NCI-H128 (cell line): Measurements from ENCODE around the gene BCAS1.
"Not testable (repeated sequence)": the region's sequence is repeated elsewhere in the genome, so short reads cannot be mapped to it uniquely, and the experiment has no call there.

Experiments used
- DNase-seq: peaks from one replicate; lab custom pipeline; 2025; ENCODE audit not compliant: unreplicated experiment; lab: John Stamatoyannopoulos, UW

The BCAS1 gene

DNA sequence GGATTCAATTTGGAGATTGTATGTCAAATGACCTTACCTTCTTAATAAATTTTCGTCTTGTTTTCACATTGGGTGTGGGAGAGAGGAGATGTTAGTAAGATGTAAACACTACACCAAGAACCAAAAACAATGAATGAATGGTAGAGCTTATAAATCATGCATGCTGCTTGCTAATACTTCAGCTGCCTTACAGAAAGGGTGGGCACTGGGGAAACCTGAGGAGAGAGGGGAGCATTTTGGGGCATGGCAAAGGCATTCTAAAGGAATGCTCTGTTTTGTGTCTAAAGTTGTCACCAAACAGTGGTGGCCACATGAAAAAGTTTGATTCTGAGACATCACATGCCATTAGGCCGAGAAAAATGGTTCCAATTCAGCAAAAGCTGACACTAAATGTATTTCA lies 80.4 kb downstream of the BCAS1 start:
- DNase-seq, result no peak

DNA sequence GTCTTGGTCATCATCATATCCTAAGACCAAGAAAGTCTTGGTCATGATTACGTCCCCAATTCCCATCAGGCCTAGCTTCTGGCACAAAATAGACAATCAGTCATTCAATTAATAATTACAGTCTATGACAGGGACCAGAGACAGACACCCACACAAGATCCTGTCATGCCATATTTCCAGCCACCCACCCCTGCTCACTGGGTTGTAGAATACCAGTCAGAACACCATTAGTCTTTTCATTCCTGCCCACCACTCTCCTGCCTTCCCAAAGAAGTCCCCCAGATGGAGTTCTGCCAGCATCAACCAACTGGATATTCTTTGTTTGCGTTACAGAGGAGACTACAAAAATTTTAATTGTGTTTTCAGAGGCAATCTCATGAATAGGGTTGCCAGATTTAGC lies 81.0 kb downstream of the BCAS1 start:
- DNase-seq, result no peak

DNA sequence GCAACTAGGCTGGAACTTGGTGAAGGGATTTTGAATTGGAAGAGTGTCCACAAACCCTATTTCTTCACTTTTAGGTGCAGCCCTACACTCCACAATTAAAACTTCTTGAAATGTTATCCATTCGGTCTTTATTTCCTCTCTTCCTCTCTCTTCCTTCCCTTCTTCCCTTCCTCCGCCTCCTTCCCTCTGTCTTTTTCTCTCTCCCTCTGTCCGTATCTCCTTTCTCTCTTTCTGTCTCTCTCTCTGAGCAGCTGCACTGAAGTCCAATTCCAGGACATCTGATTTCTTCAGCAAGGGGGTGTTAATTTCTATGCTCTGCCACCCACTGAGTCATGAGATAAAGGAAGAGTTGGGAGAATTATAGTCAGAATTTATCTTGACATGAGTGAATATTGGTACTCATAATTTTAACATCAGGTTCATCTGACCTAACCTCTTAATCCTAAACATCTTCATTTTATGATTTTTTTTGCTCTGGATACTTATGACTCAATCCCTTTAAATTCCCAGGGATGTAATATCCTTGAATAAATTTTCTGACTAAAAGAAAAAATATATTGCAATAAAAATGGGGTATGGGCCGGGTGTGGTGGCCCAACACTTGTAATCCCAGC lies 84.2 kb downstream of the BCAS1 start:
- no peak for DNase-seq

DNA sequence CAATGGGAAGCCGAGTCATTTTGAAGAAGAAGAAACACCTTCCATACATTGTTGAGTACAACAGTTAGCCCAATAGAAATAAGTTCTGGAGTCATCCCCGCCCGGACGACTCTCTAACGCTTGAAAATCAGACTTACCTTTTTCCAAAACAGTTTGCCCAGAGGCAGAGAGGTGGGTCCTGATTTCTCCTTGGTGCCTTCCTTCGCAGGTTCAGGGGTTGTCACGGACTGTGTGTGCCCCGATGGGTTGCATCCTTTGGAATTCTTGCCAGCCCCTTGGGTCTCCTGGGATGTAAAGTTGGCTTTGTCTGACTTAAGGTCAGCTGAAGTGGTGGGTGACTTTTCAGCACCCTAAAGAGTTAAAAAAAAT lies 85.3 kb downstream of the BCAS1 start:
- DNase-seq, result no peak

DNA sequence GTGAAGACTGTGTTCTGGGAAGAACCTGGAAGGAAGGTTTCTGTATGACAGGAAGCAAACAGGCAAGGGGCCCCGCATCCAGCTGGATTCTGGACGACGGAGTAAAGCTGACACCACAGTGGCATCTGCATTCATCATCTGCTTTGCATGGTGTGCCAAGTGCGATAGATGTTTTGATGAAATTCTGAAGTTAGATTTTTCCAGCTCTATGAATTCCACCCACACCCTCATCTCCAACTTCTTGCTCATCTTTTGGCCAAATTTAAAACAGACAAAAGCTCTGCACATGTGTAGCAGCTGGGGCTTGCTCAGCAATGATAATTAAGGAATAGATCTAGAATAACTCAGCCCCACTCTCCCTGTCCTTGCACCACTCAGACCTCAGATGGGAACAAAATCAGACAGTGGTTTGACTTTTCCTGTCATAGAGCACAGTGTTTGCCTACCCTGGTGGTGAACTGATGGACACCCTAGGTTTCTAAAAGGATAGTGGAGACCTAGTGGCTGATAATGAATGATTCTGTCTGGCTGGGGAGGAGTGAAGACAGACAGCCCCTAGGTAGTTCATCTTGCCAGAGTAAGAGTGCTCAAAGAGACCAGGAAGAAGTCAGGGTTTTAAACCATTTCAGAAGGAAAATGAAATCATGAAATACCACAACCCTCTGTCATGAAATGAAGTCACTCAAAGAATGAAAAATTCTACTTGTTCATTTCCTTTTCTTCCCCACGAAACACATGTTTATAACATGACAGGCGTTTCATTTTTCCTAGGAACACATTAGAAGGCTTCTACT lies 85.8 kb downstream of the BCAS1 start:
- no peak for DNase-seq

DNA sequence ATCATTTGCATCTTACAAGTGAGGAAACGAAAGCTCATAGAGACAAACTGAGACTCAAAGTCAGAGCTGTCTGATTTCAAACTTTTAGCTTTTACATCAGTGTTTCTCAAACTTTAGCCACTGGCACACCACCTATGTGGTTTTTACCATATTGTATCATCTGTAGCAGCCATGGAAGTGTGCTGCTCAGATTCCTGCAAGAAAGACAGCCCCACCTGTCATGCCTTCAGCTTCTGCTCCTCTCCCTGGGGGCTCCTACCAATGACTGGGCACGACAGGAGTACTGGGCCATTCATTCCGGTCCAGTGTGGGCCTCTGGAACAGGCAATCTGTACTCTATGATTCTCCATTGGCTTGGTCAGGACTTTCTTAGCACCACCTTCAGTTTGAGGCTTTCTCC lies 87.0 kb downstream of the BCAS1 start:
- DNase-seq, result no peak

DNA sequence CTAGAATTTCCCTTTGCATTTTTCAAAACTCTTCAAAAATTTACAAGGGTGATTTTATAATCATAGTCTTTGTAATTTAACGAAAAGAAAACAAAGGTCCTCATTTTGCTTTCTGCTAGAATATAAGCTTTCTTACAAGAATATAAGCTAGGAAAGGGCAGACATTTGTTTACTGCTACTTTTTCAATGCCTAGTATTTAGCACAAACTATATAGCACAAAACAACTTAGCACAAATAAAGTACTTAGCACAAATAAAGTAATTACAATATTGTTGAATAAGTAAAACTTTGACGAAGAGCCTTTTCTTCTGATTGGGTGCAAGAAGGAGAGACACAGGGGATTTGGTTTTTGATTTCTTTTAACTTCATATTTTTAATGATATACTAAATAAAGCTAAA lies 87.8 kb downstream of the BCAS1 start:
- no peak for DNase-seq

DNA sequence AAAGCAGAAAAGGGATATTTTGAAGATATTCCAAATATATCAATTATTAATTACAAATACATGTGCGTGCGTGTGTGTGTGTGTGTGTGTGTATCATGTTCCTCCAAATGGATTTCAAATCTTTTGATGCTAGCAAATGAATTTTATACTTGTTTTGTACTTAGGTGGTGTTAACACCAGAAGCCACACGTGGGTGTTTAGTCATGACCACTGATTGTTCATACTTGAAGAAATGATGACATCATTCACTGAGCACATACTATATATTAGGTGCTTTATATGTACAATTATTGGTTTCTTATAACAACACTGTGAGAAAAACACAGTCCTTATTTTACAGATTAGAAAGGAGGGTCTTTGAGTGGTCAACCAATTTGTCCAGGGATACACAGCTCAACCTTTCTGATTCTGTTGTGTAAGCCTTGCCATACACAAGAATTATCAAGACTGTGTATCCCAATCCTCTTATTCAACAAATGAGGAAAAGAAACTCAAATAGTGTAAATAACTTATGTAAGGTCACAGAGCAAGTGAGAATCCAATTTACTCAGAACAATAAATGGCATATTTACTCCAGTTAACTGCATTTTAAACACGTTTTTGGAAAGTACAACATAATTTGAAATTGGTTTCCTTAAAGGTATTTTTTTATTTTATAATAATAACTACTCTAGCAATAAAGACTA lies 88.5 kb downstream of the BCAS1 start:
- no peak for DNase-seq

DNA sequence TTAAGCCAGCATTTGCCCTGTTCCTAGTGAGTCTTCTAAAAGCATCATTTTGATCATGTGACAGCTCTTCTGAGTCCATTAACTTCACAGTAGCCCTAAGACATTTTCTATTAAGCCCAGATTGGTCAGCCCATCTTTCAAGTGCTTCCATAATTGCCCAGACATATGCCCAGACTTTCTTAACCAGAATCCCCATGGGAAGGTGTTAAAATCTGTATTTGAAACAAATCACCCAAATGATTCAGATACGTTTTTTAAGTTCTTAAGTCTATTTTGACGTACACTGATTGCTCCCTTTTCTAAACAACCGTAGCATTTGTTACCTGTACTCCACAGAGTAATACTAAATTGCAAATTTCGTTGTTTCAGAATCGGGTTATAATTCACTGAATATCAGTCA lies 89.3 kb downstream of the BCAS1 start:
- no peak for DNase-seq

DNA sequence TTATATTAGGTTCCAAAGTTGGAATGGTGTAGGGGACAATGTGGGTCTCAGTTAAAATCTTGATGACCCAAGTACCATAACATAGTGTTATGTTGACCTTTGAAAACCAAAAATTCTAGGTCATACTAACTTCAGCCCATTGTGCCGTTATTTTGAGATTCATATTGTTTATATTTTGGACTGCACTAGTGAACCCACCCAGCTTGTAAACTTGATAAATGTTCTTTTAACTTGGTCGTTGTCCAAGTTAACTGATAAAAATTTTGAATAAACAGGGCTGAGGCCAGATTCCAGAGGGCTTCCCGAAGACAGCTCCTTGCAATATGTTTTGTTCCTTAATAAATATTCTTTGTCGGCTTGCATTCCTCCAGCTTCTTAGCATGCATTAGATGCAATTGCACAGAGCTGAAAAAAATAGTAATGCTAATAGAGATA lies 90.3 kb downstream of the BCAS1 start:
- DNase-seq, result no peak

DNA sequence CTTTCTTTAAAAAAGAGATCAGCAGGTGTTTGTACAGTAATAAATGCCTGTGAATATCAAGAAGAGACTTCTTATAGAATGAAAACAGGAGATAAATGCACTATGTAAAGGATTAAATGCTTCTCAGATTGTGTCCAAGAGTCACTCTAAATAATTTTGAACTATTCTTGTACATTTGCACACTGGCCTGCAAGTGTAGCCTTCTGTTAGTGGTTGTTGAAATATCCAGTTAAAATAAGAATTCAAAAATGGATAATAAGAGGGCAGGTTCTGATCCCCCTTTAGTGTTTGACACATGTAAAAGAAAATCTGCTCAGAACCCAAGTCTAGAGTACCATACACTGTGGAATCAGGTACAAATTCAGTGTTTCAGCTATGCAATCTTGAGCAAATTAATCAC lies 91.9 kb downstream of the BCAS1 start:
- no peak for DNase-seq

DNA sequence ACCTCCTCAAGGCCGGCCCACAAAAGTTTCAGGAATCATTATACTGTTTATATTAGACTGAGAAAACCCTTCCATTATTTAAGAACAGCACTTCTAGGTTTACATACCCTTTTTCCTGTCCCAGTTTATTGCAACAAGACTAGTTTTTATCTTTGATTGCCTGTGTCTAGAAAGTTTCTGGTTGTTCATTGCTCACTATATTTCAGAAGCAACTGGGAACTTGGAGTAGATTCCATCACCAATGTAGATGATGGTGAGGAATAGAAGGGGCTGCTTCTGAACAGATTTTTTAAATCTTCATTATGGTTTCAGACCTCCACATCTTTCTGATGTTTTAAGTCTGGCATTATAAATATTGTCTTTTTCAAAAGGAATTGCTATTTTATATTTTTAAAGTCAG lies 93.0 kb downstream of the BCAS1 start:
- DNase-seq, result no peak

DNA sequence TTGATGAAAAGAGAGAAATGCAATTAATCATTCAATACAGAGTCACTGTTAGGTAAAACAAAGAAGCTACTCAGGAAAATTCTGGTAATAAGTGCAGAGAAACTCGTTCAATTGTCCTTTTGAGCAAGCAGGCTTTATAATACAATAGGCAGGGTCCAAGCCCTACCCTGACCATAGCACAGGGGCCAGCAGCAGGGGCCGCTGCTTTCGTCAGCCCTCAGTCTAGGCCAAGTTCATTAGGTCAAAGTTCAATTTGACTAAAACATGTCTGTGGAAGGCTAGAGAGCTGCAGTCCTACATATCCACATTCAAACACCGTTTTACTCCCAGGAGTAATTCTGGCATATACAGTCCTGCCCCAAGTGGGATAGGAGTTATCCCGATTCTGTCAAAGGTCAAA lies 94.6 kb downstream of the BCAS1 start:
- DNase-seq, result no peak

DNA sequence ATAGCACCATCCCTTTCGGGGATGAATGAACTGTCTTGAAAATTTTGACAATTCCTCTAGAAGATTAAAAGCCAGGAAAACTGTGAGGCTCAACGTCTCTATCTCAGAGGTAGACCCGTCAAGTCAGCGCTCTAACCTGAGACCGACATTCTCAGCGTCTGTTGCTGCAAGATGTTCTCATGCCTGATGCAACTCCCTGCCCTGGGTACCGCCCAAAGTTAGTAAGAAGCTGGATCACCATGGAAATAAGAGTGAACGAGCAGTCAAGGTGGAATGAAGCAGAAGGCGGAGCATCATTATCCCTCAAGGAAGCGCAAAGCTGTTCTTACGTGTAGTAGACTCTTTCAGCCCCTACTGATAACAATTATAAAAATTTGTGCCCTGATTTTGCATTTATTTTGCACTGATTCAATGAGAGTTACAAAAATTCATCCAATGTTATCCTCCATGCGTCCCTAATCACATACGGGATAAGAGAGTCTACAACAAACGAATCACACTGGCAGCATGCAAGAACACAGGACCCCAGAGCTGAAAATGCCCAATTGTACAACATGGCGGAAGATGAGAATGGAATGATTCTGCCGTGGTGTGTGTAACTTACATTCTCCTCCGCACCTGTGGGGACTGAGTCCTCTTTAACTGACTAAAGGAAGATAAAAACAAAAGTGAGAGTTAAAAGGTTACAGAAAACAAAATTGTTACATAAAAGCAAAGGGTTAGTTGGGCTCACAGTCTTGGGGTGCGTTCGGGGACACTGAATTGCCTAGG lies 95.4 kb downstream of the BCAS1 start:
- DNase-seq, result no peak

DNA sequence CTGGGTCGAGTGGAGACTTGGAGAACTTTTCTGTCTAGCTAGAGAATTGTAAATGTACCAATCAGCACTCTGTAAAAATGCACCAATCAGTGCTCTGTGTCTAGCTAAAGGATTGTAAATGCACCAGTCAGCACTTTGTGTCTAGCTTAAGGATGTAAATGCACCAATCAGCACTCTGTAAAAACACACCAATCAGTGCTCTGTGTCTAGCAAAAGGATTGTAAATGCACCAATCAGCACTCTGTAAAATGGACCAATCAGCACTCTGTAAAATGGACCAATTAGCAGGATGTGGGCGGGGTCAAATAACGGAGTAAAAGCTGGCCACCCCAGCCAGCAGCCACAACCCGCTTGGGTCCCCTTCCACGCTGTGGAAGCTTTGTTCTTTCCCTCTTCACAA lies 96.5 kb downstream of the BCAS1 start:
- DNase-seq, result not testable (repeated sequence)

DNA sequence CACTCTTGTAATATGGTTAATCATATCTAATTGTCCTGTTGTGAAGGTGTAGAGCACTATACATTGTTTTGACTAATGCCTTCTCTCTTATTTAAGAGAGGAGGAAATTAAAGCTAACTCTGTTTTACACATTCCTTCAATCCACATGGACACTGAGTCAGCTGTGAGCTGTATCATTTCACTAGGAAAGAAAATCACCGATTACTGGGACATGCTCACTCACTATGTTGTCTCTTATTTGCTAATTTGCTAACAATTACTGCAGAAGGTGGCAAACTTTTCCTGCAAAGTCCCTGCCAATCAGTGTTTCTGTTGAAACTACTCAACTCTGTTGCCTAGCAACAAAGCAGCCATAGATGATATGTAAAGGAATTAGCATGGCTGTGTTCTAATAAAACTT lies 98.2 kb downstream of the BCAS1 start:
- DNase-seq, result no peak

DNA sequence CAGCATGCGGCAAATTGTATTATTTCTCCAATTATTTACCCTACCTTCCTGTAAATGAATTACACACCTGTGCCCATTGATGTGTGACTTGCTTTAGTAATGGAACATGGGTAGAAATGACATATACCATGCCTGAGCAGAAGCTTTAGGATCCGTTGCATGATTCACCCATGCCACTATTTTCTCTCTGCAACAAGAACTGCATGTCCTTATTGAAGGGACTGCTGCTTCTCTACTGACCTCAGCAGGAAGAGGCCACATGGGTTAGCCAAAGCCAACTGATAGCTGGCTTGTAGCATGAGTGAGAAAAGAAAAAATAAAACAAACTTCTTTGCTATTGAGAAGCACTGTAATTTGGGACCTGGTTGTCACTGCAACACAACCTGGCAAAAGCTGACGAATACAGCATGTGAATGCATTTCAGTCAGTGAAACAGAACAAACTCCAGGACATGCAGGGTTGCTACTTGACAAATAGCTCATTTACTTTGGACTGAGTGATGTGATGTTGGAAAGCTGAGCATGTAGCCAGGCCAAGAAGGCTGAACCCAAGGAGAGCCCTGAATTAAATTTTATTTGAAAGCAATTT lies 99.2 kb downstream of the BCAS1 start:
- no peak for DNase-seq

DNA sequence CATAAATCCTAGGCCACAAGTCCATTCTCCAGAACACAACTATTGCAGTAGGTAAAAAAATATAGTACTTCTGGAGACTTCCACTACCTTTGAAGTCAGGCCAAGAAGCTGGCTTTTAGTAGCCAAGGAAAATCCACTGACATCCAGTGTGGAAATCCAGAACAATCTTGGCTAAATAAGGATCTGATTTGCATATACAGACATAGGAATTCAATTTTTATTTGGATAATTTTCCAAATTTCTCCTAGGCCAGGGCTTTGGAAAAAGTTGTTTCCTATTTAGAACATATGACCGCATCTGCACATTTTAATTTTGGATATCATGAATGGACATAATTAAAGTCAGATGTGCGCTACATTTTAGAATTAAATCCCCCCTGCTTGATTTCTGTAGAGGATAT lies 100.2 kb downstream of the BCAS1 start:
- no peak for DNase-seq

DNA sequence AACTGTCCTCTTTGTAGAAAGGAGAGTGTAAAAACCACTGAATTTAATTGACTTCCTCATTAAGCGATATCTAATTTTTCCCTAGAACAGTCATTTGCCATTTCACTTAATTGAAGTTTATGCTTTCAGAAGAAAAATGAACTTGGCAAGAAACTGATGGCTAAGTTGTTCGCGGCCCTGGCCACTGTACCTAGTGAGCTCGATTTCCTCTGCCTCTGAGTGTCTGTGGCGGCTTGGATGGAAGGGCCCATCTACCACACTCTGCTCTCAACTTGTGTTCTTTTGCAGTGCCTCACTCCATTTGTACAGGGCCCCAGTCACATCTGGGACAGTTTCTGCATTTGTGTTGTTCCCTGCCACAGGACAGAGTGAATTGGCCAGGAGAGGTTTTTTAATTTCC lies 102.9 kb downstream of the BCAS1 start:
- no peak for DNase-seq

DNA sequence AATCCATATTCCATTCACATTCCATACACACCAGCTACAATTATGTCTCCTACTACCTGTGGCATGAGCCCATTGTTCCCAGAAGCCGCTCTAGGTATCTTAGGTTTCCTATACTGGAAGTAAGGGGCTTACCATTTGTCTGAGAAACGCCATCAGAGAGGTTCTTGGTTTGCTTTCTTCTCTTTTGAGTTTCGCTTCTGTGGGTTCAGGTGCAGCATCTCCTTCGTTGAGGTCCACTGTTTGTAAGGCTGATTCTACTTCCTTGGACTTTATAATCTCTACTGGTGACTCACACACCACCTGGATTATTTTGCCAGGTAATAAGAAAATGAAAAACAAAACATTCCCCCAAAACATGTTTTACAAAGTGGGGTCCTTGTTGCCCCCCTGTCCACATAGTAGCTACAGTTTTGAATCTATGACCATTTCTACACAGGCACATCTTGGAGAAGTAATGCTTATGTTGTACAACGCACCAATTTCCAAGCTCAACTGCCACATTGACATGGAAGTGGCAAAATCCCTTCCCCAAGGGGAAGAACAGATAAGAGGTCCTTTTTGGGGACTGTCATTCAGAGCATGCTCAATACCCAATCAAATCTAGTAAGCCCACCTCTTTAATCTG lies 103.5 kb downstream of the BCAS1 start:
- no peak for DNase-seq
